Hematopoietic multipotent progenitor cell treated with erythropoietin and hydrocortisone succinate and interleukin-3 and kit ligand, for 4 days (in vitro differentiated cells): ENCODE data around the gene PXYLP1.
A peak's percentile ranks its signal among the peaks of the same experiment; 100 is the strongest.

Source experiments
- DNase-seq: peaks from one replicate; pipeline ENCODE4 v3.0.0-alpha.2; 2015

The PXYLP1 gene

DNA sequence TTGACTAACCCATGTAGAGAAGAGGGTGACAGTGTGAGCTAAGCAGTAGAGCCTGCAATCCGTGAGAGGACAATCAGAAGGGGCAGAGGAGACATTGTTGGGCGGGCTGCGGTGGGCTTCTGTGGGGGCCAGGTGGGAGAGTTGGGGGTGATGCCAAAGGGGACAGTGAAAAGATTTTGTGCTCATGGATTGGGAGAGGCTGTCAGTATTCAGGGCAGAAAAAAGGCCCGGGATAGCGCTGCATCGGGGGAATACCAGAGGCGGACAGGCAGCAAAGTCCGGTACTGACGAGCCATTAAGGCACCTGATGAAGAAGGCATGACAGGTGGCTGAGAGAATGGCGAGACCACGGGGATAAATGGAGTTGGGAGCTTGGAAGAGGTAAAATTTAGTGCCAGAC, 1.3 kb upstream of the PXYLP1 start:
- no peak for DNase-seq

DNA sequence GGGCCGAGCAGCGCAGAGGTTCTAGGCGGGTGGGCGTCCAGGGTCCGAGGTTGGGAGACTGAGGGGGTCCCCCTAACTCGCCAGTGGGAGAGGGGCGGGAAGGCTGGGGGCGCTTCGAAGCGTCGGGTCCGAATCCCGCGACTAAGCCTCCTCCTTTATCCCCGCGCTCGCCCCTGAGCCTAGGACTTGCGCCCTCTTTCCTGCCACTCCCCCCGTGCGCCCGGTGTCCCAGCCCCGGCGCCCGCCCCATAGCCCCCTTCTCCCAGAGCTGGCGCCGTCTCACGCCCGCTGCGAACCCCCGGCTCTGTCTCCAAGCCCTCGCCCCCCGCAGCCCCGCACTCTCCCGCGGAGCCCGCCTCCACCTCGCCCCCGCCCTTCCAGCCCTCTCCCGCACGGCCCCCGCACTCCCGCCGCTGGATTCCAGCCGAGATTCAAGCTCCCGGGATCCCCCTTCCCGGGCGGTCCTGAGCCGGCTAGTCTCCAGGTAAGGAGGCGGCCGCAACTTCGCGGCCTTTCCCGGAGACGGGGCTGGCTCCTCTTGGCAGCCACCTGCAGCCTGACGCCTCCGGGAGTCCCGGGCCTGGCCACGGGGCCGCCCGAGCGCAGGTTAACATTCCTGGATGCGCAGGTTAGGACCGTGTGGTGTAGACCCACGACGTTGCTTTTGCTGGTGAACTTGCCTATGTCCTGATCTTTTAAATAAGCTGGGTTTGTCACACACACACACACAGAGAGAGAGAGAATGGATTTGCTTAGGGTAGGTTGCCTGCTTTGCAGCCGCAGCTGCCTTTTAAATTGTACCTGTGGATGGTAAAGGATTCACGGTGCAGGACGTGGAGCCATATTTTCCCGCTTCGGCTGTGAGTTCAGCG, 563 bp downstream of the PXYLP1 start:
- peak; percentile 29 for DNase-seq

DNA sequence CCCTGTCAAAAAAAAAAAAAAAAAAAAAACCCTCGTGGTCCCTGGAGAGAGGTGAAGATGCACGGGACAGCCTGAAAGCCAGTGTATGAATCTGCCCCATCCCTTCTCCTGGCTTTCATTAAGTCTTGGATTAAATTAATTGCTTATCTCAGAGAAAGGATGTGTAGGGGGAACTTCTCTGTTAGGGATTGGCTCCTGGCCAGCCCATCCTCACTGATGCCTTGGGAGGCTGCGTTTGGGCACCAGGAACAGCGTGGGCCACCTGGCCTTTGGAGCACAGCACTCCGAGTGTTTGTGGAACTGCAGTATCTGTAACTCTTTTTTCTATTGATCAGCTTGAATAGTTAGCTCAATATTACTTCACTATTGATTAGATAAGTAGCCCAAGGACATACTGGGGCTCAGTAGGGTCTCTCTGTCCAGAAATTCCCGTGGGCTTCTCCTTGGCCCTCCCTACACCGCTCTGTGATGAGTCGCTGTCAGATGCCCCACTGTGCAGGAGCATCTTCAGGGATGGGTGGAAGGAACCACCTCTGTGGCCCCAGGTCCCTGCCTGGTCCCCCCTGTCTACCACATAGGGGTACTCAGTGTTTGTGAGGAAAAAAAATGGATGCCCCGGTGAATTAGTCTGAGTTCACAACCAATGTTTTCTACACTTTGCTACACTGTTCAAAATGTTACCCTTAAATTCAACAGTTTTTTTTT, 2.0 kb downstream of the PXYLP1 start:
- DNase-seq: no peak

DNA sequence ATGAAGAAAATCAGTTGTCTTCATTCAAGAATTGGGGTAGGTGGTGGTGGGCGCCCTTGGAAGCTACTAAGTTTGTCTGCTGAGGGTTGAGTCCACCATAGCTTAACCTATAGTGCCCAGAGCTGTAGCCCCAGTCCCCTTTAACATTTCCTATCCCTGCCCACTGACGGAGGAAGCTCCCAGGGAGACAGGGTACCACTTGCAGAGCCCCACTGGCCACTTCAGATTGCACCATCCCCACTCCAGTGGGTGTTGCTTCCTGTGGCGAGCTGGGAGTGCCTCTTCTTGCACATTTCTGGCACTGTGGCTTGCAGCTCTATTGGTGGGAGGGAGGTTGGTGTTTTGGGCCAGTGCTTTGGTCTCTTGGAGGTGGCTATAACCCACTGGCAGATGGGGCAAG, 2.7 kb downstream of the PXYLP1 start:
- DNase-seq: peak; percentile 42

DNA sequence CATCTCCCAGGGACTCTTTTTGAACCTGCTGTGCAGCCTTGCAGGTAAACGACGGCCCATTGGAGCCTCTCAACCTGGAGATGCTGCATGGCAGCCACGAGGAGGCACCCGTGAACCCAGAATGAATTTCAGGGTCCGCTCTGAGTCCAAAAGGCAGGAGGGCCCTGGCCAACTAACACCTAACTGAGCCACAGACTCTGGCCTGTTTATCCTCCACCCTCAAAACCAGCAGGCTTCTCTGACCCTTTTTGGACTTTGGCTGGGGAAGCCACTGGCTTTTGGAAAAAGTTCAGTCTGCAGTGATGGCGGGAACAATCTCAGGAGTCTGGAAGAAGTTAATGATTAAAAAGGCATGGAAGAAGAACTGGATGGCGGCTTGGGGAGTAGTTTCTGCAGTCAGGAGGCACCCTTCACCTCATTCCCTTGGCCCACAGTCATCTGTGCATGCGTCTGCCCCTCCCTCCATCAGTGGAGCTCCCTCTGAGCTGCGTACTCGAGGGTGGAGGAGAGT, 4.1 kb downstream of the PXYLP1 start:
- no peak for DNase-seq

DNA sequence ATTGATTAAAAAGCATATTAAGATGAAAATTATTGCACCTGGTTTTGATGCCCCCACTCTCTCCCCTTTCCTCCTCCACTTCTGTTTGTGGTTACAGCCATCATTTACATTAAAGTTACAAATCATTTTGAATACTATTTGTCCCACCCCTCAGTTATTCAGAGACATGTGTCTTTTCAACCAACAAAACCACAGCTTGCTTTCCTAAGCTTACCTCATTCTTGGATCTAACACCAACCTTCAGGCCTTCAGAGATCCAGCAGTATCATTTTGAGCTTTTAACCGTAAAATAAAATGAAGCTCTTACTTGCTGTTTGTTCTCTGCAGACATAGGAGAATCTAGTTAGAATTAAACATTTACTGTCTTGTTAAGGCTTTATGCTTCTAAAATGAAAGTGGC, 4.7 kb downstream of the PXYLP1 start:
- no peak for DNase-seq

DNA sequence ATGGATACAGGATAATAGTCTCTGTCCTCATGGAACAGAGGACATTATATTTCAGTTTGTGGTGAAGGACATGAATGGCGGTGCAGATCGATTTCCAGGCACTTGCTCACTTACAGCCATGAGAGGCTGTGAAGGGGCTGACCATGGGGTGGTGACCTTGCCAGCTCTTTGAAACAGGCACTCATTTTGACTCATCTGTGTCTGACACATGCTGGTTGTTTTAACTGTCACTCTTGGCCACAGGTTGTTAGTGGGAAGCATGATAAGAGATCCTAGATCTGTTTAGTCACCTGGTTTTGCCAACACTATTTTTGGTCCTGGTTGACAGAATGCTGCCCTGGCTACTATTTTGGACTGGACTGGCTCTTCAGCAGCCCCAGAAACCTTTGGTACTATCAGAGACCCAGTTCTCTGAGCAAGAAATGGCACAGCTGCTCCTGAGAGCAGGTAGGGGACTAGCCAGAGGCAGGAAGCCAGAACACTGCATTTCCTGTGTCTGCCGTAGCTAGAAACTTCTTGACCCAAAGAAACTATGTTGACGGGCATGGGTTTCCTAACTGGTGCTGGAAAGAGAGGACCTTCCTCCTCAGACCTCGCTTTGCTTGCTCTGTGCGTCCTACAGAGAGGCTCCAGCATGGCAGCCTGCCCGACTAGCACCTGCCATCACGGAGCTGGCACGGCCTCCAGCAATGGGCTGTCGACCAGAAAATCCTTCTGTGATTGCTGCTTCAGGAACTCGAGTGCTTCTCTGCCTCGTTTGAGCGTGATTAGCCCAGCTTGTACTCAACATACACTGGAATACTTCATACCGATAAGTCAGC, 6.3 kb downstream of the PXYLP1 start:
- DNase-seq: no peak

DNA sequence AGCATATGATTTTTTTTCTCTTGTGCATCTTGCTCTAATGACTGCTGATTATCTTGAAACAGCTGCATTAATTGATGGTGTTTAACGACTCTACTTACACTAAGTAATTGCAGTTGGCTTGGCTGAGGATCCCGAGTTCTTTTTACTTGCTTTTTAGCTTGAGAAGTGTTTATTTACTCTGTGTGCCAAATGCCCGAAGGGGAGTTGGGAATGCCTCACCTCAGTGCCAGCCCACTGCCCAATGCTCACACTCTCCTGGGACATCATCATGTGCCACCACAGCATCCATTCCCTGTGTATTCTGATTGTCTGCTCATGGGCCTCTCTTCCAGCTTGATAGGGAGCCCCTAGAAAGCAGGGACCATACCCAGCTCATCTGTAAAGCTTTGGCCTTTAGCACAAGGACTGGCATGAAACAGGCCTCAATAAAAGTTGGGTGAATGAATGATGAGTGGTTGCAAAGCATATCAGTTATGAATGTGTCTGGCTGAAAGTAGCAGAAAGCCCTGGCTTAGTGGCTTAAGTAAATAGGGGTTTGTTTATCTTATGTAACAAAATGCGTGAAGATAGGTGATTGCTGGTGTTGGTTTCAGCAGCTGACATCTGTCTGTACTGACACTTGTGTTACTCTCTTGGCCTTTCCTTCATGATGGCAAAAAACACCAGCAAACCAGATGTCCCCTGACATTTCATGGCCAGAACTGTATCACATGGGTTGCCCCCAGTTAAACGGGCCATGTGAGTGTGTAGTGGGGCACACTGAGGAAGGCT, 8.1 kb downstream of the PXYLP1 start:
- DNase-seq: no peak

DNA sequence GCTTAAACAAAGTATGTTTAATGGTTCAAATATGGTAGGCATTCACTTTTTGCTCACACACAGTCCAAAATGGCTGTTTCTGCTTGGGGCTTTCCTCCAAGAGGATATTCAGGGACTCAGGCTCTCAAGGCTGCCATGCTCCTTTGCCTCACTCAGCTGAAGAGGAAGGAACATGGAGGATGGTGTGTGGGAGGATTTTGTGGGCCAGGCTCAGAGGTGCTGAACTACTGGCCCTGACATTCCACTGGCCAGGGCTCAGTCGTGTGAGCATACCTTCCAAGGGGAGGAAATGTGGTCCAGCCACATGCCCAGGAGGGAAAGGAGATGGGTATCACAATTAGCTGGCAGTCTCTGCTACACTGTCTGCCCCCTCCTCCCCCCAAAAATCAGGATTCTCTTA, 8.7 kb downstream of the PXYLP1 start:
- no peak for DNase-seq

DNA sequence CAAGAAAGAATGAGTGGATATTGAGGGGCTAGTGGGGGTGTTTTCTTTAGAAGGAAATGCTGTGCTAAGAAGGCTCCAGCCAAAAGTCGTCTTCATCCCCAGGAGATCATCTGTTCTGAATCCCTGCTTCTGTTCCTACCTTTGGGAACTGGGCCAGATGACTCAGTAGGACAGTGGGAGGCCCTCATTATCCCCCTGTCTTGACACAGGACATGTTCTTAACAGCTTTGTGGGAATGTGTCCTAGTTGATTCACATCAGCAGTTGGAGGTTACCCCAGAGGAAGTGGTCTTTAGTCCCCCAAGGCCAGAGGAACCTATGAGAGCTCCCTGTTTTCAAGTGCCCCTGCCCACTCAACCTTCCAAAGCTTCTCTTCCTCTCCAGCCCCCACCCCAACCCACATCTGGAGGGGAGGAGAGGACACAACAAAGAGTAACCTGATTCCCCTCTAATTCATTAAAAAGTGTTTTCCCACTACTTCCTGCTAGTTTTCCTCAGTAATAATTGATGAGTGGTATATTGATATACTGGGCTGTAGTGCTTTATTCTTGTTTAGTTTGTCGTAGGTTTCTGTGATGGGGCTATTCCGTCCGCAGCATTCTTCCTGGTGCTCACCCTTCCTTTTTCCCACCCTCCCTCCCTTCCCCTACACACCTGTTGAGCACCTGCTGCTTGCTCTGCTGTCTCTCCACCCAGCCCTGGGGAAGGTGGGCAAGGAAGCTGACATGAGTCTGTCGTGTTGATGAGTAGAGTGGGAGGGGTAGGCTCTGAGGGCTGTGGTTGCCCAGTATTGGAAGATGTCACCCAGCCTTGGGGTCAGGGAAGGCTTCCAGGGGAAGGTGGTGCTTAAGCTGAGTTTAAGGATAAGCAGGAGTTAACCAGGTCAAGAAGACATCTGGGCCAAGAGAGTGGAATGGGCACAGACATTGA, 9.3 kb downstream of the PXYLP1 start:
- no peak for DNase-seq

DNA sequence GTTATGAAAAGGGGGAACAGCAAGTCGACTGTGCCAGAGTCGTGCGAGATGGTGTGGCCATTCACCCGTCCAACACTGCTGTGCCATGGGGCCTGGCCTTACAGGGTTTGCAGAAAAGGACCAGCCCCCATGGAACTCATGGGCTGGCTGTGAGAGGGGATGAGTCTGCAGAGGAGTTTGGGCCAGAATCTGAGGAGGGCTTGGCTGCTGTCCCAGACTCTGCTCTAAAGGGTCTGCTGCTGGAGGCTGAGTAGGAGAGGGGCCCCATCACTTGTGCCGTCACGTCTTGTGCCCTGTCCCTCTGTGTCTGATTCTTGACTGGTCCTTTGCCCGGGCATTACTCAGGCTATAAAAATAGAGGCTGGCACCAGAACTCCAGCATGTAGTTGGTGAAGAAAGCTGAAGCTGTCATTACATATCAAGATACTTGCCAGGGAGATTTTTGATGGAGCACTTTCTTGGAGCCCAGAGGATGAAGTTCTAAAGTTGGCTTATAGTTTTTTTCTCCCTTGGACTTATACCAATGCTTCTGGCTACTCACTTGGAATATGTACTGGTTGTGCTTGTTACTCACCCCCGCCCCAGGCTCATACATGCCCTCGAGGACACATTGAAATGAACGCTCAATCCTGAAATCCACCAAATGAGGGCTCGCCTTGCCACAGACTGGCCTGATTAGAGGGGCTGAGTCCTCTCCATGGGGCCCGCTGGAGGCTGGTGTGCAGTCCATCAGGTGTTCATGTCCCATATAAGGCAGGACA, 10.2 kb downstream of the PXYLP1 start:
- no peak for DNase-seq

DNA sequence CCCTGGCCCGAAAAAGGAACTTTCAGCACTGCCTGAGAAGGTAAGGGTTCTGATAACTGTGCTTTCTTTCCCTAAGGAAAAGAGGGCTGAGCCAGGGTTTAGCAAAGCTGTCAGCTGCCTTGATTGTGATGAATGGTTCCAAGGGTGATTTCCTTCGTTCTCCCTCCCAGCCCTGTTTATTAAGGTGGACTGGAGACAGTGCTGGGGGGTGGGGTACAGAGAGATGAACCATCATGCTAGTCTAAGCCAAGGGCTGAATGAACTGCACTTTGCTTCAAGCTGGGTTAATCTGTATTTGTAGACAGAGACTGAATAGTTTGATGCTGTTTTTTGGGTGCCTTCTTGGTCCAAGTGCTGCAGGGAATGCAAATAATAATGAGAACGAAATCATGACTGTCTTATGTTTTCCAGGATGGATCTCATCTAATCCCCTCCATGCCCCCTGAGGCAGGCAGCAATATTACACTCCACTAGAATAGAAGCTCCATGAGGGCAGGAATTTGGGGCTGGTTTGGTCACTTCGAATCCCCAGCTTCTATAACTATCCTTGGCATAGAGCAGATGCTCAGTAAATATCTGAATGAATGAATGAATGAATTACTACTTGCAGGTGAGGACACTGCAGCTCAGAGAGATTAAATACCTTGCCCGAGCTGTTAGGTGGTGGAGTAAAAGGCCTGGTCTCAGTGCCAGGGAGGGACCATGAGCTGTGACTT, 10.9 kb downstream of the PXYLP1 start:
- no peak for DNase-seq

DNA sequence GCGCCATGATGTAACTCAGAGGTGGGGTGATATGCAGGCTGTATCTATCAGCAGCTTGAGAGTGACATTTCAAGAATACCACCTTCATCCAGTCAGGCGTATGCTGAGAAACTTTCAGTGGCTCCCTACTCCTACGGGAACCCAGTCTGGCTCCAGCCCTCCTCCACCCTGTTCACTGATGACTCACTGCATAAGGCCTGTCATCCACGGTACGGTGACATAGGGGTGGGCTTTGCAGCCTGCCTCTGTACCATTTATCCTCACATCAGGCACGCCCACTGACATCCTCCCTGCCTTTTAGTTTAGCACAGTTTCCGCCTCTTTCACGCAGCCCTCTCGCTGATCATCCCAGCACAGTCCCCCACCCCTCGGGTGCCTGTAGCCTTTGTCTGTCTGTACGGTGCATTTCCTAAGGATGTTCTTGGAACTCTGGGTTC, 11.7 kb downstream of the PXYLP1 start:
- DNase-seq: no peak

DNA sequence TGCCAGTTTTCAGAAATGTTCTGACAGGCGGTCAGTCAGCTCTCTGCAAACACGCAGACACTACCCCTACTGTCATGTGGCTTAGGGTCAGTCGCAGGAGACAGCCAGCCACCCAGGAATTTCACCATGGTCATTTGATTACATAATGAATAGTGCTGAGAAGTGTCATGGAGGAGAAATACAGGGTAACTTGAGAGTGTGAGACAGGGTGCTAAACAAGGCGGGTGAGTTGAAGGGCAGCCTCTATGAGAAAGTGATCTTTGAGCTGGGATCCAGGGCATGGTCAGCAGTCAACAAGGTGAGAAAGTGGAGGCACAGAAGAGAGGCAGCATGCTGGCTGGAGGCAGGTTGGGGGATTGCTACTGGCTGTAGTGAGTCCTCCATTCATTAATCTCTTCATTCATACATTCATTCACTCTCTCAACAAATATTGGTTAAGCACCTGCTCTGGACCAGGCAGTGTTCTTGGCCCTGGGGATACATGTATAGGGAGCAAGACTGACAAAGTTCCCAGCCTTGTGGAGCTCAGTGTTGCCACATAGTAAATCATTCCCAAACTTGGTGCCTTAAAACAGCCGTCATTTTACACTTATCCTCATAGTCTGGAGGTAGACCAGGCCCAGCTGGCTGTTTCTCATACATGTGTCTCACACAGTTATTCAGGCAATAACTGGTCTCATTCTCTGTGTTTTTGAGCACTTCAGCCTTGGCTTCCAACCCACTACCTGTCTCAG, 14.8 kb downstream of the PXYLP1 start:
- DNase-seq: no peak

DNA sequence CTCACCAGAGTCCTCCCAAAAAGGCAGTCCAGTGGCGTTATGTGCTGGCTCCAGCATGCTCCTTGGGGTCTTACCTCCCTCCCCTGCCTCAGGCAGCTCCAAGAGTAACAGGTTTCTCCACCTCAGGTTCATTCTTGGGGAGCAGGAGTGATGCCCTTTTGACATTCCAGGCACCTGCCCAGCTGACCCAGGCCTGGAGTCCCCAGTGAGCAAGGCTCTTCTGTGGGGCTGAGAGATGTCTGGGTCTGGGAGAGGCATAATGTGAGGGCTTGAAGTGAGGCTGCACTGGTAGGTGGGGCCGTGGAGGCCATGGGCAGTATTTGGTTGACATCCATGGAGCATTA, 15.3 kb downstream of the PXYLP1 start:
- no peak for DNase-seq

DNA sequence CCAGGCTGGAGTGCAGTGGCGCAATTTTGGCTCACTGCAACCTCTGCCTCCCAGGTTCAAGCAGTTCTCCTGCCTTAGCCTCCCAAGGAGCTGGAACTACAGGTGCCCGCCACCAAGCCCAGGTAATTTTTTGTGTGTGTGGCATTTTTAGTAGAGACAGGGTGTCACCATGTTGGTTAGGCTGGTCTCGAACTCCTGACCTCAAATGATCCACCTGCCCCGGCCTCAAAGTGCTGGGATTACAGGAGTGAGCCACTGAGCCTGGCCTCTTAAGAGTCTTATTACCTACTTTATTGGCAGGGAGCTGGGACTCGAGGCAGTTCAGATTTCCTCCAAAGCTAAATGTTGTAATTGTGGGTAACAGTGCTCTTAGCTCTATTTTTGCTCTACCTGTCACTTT, 16.4 kb downstream of the PXYLP1 start:
- no peak for DNase-seq

DNA sequence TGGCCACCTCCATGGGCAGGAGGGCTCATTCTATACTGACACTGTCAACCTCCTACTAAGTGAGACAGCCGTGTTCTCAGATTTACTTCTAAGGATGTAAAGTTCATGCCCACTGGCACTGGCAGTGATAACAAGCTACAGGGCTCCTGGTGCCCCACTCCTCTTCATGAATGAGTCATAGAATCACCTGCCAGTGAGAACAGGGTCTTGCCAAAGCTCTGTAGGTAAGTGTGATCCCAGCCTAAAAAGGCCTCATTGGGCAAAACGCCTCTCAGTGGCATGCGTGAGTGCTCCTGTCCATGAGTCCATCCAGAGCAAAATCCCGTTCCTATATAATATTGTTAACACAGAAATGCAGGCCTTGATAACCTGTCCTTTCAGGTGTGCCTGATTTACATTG, 17.4 kb downstream of the PXYLP1 start:
- DNase-seq: no peak

DNA sequence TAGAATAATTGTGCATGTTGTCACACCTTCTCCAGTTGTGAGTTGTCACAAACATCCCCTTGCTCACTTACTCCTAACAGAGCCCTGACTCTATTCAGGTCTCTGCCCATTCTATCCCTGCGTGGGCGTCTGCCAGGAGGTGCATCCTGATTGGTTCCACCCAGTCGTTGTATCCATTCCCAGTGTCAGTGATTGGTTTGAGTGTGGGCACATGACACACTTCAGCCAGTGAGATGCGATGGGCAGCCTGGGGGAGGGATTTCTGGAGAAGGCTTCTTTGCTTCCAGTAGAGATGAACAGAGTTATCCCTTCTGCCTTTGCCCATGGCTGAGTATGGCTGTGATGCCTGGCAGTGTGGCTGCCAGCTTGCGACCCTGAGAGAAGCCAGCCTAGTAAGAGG, 18.7 kb downstream of the PXYLP1 start:
- DNase-seq: no peak

DNA sequence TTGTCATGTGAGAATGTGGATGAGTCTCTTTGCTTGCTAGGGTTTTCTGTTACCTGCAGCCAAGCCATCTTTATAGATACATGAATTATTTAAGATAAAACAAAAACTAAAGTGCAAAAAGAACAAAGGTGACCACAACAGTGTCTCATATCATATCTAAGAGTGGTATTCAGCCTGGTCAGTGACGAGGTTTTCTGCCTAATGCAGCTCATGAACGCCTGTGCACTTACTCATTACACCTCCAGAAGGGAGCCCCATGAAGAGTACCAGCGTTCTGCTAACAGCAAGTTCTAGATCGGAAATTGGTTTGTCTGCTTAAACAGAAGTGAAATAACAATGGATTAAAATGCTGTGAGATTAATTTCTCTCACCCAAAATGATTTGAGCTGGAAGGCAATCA, 19.2 kb downstream of the PXYLP1 start:
- DNase-seq: no peak
